Mammary epithelial cell (primary cell): Measurements from ENCODE around the gene SLC5A10.

Experiments
- EZH2 ChIP-seq: IDR thresholded peaks from 2 replicates; pipeline ENCODE4 v1.6.1; 2012; ENCODE audit warnings: low read length, inconsistent platforms, borderline replicate concordance
- TF ChIP-seq, protein P1 (sequence below), 2 donors: IDR thresholded peaks in 1 of 2; conservative IDR thresholded peaks in 1 of 2; 2 replicates each; pipeline ENCODE4 v1.5.1; 2011 to 2012; ENCODE audit warnings: inconsistent platforms in 2 of 2, low read length in 2 of 2, mild to moderate bottlenecking in 2 of 2, control low read depth in 1 of 2, low read depth in 1 of 2; ENCODE audit not compliant: insufficient read depth in 1 of 2; ENCODE audit errors: extremely low read depth in 1 of 2

DNA sequence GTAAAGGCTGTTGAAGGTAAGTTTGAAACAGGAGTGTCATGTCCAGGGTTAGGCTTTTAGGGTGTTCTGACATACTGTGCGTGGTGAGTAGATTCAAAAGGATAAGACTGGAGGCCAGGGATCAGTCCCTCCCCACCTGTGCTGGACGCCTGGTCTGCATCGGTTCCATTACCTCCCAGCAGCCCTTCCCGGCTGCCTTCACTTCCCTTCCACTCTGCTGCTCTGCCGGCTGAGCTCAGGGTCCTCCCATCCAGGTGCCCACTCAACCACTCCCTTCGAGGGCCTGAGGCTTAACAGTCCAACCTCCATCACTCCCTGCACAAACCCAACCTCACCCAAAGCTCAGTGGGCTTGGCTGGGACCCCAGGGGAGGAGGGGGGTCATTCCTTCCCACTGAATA, 4.1 kb upstream of the SLC5A10 start:
- TF ChIP-seq, protein P1, sequence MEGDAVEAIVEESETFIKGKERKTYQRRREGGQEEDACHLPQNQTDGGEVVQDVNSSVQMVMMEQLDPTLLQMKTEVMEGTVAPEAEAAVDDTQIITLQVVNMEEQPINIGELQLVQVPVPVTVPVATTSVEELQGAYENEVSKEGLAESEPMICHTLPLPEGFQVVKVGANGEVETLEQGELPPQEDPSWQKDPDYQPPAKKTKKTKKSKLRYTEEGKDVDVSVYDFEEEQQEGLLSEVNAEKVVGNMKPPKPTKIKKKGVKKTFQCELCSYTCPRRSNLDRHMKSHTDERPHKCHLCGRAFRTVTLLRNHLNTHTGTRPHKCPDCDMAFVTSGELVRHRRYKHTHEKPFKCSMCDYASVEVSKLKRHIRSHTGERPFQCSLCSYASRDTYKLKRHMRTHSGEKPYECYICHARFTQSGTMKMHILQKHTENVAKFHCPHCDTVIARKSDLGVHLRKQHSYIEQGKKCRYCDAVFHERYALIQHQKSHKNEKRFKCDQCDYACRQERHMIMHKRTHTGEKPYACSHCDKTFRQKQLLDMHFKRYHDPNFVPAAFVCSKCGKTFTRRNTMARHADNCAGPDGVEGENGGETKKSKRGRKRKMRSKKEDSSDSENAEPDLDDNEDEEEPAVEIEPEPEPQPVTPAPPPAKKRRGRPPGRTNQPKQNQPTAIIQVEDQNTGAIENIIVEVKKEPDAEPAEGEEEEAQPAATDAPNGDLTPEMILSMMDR (conservative IDR thresholded peaks at IDR 0.05 in 1 of 2, IDR thresholded peaks at IDR 0.05 in 1 of 2; ENCODE audit: extremely low read depth in 1 of 2, insufficient read depth in 1 of 2, low read depth in 1 of 2, low read length in 2 of 2): no peak
- no peak for TF ChIP-seq EZH2
